Motor neuron (in vitro differentiated cells): ENCODE data around the gene SPAAR. TPM values are rescaled to one million over a fixed set of nuclear protein-coding genes. Genes with fewer than 3 reads are reported as not detected.
"Not testable (repeated sequence)": the region's sequence is repeated elsewhere in the genome, so short reads cannot be mapped to it uniquely, and the experiment has no call there.

ENCODE experiments used
- ATAC-seq, 8 experiments: fragments of 200-7000 bp; cut with Tn5 transposase; replicated peaks in 6 of 8; 2 replicates each; pipeline ENCODE4 v1.8.0; 2021; ENCODE audit warnings: mild to moderate bottlenecking in 8 of 8, moderate library complexity in 8 of 8
- H3K27ac ChIP-seq, 2 donors: fragments of 250-450 bp; sonication (Bioruptor Pico); 2 replicates each; pipeline ENCODE4 v1.9.0; 2021; ENCODE audit warnings: antibody characterized with exemption in 2 of 2, mild to moderate bottlenecking in 2 of 2, moderate library complexity in 1 of 2
- H3K4me1 ChIP-seq, 2 donors: fragments of 250-450 bp; sonication (Bioruptor Pico); replicated peaks in 1 of 2; 2 replicates each; pipeline ENCODE4 v1.6.1; 2021; ENCODE audit warnings: antibody characterized with exemption in 2 of 2, mild to moderate bottlenecking in 2 of 2, moderate library complexity in 1 of 2
- H3K4me3 ChIP-seq, 5 donors: fragments of 250-450 bp; sonication (Bioruptor Pico); 2 replicates each; pipeline ENCODE4 v1.9.0; 2021; ENCODE audit warnings: antibody characterized with exemption in 5 of 5, mild to moderate bottlenecking in 5 of 5, moderate library complexity in 4 of 5
- WGBS, 10 experiments: fragments of 450-650 bp; shearing (Covaris generic); methylation state at CpG; one replicate each; pipeline ENCODE4 v1.0.0; 2022; 5-methylcytosine and 5-hydroxymethylcytosine counted together
- in situ Hi-C, 9 experiments: fragments of 400-800 bp; cut with MboI; loops; one replicate each; pipeline ENCODE4 v1.15.0; 2021; ENCODE audit warnings: low sequenced_read_pairs in 9 of 9, low pct_unique_long_range_greater_than_20kb in 2 of 9; ENCODE audit not compliant: unreplicated experiment in 9 of 9
- total RNA-seq, 8 experiments: library from RNA; unstranded; fragments of 300-600 nt; gene quantifications; 2 replicates each; pipeline versions ENCODE4 v1.2.3 to v1.2.4, GENCODE V29; 2022

The SPAAR gene
- total RNA-seq, 8 experiments from 2014 or later, result 0.11 to 0.91 (median 0.25) TPM; not detected in 3

- H3K27ac ChIP-seq, result no peak overlapping the region
Measured at GRCh38 chr9:35882263-35882848, 26.9 kb upstream of the SPAAR start.

DNA sequence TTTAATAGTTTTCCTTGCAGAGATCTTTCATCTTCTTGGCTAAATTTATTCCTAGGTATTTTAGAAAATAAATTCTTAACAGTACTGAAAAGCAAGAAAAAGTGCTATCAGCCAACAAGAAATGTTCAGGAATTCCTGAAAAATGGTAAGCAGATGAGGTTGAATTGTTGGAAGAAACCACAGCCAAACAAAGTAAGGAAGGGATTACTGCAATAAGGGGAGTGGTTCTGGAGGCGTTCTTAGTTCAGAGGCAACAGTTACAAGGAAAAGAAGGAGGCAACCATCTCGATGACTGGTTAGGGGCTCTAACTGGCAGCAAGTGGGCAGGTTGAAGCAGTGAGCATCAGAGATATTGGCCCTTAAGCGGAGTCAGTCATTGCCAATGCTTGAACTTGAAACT lies 26.3 kb upstream of the SPAAR start:
- ATAC-seq, result peak in 1 of 8 experiments; percentile 34
- 0 to 80% (median 55%) methylated on average over 1 to 3 of the region's 3 CpGs for WGBS, 10 experiments
- peaks cover 2% of the 10 kb centered on the region in 2 donors for H3K4me1 ChIP-seq
- in situ Hi-C loops, result loop anchor here in 5 of 9 experiments (10.0 to 25.0 kb wide), 2 partner anchors 96 to 98 kb away; partner anchors contain the start of gene NPR2 (in 4 of the 5)
- no peak overlapping the region for H3K27ac ChIP-seq
- H3K4me3 ChIP-seq, result no peak overlapping the region

More at GRCh38 chr9:35882263-35882848, 26.9 kb upstream of the SPAAR start:
- WGBS, 10 experiments, result 0 to 10% (median 2%) methylated on average over 1 to 4 of the region's 4 CpGs
- in situ Hi-C loops, result loop anchor here in 5 of 9 experiments (10.0 to 25.0 kb wide), 2 partner anchors 95 to 98 kb away; partner anchors contain the start of gene NPR2 (in 4 of the 5)
- peak; percentile 77 to 91 (median 86) for ATAC-seq
- Histone ChIP-seq H3K4me3 (no peak overlapping the region), H3K4me1 (peaks cover 2% of the 10 kb centered on the region in 2 donors)

DNA sequence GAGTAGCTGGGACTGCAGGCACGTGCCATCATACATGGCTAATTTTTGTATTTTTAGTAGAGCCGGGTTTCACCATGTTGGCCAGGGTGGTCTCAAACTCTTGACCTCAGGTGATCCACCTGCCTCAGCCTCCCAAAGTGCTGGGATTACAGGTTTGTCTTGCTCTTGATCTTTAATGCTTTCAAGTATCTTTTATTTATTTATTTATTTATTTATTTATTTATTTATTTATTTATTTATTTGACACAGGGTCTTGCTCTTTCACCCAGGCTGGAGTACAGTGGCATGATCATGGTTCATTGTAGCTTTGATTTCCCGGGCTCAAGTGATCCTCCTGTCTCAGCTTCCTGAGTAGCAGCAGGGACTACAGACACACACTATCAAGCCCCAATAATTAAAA lies 24.4 kb upstream of the SPAAR start:
- WGBS, 10 experiments, result 67 to 100% (median 99%) methylated on average over 1 to 3 of the region's 3 CpGs; no CpG with 5 or more reads in 2 of the 10 experiments
- in situ Hi-C loops, result loop anchor here in 5 of 9 experiments (10.0 to 25.0 kb wide), 2 partner anchors 98 to 100 kb away; partner anchors contain the start of gene NPR2 (in 4 of the 5)
- ATAC-seq, H3K4me1 ChIP-seq, H3K27ac ChIP-seq, H3K4me3 ChIP-seq: not testable (repeated sequence)

DNA sequence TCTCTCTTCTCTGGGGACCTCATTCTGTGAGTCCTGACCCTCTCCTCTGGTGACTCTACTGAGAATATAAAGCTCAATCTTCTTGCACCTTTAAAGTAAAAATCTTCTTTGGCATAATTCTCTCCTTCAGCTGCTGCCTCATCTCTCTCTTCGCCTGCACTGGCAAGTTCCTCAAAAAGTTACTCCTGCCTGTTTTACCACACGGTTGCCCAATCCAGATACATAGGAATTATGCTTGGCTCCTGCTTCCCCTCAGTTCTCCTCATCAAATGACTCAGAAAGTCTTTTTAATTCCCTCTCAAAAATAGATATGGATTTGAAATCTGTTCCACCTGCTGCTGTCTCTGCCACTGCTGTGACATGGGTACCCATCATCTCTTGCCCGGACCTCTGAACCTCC lies 17.6 kb upstream of the SPAAR start:
- ATAC-seq, result no peak
- in situ Hi-C loops, result loop anchor here in 4 of 9 experiments (25.0 kb wide), 1 partner anchor 104 kb away; the partner anchor contains the start of gene NPR2 (in 4 of the 4)
- H3K4me3 ChIP-seq, result no peak overlapping the region
- WGBS, 10 experiments, result 57 to 96% (median 81%) methylated on average over 2 to 3 of the region's 3 CpGs; no CpG with 5 or more reads in 4 of the 10 experiments
- no peak overlapping the region for H3K27ac ChIP-seq
- H3K4me1 ChIP-seq, result no peaks in the 10 kb centered on the region

DNA sequence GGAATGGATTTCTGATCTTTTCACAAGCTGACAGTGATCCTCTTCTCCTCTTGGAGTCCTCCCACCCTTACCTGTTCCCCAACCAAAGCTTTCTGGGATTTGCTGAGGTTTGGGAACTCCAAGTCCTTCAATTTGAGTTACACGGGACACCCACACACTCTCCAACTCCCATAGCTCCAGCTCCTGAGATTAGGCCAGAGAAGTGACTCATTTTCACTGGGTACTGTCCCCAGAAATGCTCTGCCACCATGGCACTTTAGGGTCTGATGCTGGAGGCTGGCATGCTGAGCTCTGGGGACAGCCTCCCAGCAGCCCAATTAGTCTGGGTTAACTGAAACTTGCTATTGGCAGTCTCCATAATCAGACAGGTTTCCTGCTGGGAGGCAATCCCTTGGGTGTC lies 17.2 kb upstream of the SPAAR start:
- 75 to 100% (median 83%) methylated on average over 1 of the region's 1 CpG; no CpG with 5 or more reads in 5 of the 10 experiments for WGBS, 10 experiments
- no peak overlapping the region for H3K27ac ChIP-seq
- no peak overlapping the region for H3K4me3 ChIP-seq
- no peak for ATAC-seq
- no peaks in the 10 kb centered on the region for H3K4me1 ChIP-seq
- in situ Hi-C loops, result loop anchor here in 4 of 9 experiments (25.0 kb wide), 1 partner anchor 105 kb away; the partner anchor contains the start of gene NPR2 (in 4 of the 4)

DNA sequence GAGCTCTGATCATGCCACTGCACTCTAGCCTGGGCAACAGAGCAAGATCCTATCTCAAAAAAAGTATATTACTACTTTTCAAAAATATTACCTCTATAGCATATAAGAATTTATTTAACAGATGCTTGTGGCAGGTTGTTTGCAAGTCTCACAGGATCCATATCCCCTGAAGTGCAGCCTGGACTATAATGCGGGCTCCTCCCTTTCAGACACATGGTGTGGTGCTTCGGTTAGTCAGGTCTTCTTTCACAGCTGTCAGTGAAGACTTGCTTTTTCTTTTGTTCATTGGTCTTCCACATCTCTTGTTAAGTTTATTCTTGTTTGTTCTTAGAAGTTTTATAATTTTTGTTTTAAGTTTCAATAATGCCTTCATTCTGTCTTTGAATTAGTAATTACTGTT lies 12.7 kb upstream of the SPAAR start:
- in situ Hi-C loops, result loop anchor here in 4 of 9 experiments (25.0 kb wide), 1 partner anchor 109 kb away; the partner anchor contains the start of gene NPR2 (in 4 of the 4)
- peak in 2 of 8 experiments; percentile 52 to 79 for ATAC-seq

DNA sequence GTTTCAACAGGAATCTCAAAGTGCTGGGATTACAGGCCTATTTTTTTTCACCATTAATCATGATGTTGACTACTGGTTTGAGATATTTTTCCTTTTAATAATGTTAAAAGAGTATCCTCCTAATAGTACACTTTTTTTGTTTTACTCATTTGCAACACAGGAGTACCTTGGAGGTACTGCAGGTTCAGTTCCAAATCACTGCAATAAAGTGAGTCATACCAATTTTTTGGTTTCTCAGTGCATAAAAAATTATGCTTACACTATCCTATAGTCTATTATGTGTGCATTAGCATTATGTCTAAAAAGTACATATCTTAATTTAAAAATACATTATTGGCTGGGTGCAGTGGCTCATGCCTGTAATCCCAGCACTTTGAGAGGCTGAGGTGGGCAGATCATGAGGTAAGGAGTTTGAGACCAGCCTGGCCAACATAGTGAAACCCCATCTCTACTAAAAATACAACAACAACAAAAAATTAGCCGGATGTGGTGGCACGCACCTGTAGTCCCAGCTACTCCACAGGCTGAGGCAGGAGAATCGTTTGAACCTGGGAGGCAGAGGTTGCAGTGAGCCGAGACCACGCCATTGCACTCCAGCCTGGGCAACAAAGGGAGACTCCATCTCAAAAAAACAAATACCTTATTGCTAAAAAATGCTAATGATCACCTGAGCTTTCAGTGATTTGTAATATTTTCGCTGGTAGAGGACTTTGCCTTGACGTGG lies 11.8 kb upstream of the SPAAR start:
- not testable (repeated sequence) for H3K27ac ChIP-seq, ATAC-seq, H3K4me3 ChIP-seq, H3K4me1 ChIP-seq
- 73 to 100% (median 83%) methylated on average over 1 to 6 of the region's 7 CpGs; no CpG with 5 or more reads in 1 of the 10 experiments for WGBS, 10 experiments
- in situ Hi-C loops, result loop anchor here in 4 of 9 experiments (25.0 kb wide), 1 partner anchor 110 kb away; the partner anchor contains the start of gene NPR2 (in 4 of the 4)

More for the DNA sequence above, 12.7 kb upstream of the SPAAR start:
- Histone ChIP-seq H3K27ac (no peak overlapping the region), H3K4me3 (no peak overlapping the region), H3K4me1 (no peaks in the 10 kb centered on the region)
- 17 to 100% (median 63%) methylated on average over 1 to 2 of the region's 2 CpGs; no CpG with 5 or more reads in 1 of the 10 experiments for WGBS, 10 experiments

DNA sequence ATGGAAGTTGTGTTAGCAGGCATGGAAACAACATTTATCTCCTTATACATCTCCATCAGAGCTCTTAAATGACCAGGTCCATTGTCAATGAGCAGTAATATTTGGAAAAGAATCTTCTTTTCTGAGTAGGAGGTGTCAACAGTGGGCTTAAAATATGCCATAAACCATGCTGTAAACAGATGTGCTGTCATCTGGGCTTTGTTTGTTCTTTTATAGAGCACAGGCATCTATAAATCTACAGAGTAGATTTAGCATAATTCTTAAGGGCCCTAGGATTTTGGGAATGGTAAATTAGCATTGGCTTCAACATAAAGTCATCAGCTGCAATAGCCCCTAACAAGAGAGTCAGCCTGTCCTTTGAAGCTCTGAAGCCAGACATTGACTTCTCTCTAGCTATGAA lies 11.0 kb upstream of the SPAAR start:
- ATAC-seq, result peak in 3 of 8 experiments; percentile 44 to 74 (median 59)
- no peak overlapping the region for H3K4me3 ChIP-seq
- no peak overlapping the region for H3K27ac ChIP-seq
- in situ Hi-C loops, result loop anchor here in 4 of 9 experiments (25.0 kb wide), 1 partner anchor 111 kb away; the partner anchor contains the start of gene NPR2 (in 4 of the 4)
- no peaks in the 10 kb centered on the region for H3K4me1 ChIP-seq

DNA sequence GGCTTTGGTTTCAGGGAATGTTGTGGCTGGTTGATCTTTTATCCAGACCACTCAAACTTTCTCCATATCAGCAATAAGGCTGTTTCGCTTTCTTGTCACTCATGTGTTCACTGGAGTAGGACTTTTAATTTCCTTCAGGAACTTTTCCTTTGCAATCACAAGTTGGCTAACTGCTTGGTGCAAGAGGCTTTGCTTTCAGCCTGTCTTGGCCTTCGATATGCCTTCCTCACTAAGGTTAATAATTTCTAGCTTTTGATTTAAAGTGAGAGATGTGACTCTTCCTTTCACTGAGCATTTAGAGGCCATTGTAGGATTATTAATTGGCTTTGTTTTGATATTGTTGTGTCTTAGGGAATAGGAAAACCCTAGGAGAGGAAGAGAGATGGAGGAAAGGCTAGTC lies 10.3 kb upstream of the SPAAR start:
- no peak overlapping the region for H3K4me3 ChIP-seq
- H3K4me1 ChIP-seq, result no peaks in the 10 kb centered on the region
- in situ Hi-C loops, result loop anchor here in 4 of 9 experiments (25.0 kb wide), 1 partner anchor 112 kb away; the partner anchor contains the start of gene NPR2 (in 4 of the 4)
- WGBS, 10 experiments, result 50 to 100% (median 79%) methylated on average over 1 to 2 of the region's 2 CpGs; no CpG with 5 or more reads in 4 of the 10 experiments
- no peak for ATAC-seq
- H3K27ac ChIP-seq, result no peak overlapping the region

DNA sequence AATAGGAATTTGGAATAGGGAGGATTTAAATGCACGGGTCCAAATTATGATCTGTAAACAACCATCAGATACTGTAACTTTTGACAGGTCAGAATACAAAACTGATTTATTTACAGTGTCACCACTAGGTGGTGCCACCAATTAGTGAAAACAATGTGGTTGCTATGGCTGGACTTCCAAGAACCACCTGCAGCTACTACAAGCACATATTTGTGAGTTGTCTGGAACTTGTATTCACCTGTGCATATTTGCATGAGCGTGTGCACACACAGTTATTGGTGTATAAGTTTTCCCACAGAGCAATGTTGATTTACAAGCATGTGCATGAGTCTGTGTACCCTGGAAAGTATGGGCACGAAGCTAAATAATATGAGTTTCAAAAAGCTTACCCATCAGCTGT lies 6.2 kb upstream of the SPAAR start:
- ATAC-seq, result peak in 1 of 8 experiments; percentile 16
- no peak overlapping the region for H3K27ac ChIP-seq
- WGBS, 10 experiments, result 0 to 67% (median 33%) methylated on average over 1 to 3 of the region's 3 CpGs; no CpG with 5 or more reads in 1 of the 10 experiments
- peaks cover 9 to 16% of the 10 kb centered on the region in 2 donors for H3K4me1 ChIP-seq
- in situ Hi-C loops, result loop anchor here in 1 of 9 experiments (10.0 kb wide), 1 partner anchor 122 kb away; no protein-coding TSS in a partner anchor
- no peak overlapping the region for H3K4me3 ChIP-seq

DNA sequence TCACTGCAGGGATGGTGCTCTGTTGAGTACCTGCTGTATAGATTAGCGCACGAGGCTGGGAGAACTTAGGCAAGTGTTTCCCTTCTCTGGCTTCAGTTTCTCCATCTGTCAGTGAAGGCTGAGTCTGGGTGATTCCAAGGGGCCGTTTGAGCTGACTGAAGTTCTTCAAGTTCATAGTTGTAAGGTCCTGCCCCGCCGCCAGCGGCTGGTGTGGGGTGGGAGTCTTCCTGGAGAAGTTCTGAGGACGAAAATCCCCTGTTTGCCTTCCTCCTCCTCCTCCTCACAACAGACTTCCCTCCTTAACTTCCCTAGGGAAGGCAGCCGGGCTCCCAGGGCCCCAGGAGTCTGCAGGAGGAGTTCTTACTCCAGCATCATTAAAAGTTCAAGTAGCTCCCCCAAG lies 5.0 kb upstream of the SPAAR start:
- in situ Hi-C loops, result loop anchor here in 1 of 9 experiments (10.0 kb wide), 1 partner anchor 120 kb away; no protein-coding TSS in a partner anchor
- H3K27ac ChIP-seq, result no peak overlapping the region
- ATAC-seq, result no peak
- peaks cover 15 to 23% of the 10 kb centered on the region in 2 donors for H3K4me1 ChIP-seq
- 50 to 80% (median 67%) methylated on average over 1 to 6 of the region's 8 CpGs; no CpG with 5 or more reads in 3 of the 10 experiments for WGBS, 10 experiments
- H3K4me3 ChIP-seq, result no peak overlapping the region

DNA sequence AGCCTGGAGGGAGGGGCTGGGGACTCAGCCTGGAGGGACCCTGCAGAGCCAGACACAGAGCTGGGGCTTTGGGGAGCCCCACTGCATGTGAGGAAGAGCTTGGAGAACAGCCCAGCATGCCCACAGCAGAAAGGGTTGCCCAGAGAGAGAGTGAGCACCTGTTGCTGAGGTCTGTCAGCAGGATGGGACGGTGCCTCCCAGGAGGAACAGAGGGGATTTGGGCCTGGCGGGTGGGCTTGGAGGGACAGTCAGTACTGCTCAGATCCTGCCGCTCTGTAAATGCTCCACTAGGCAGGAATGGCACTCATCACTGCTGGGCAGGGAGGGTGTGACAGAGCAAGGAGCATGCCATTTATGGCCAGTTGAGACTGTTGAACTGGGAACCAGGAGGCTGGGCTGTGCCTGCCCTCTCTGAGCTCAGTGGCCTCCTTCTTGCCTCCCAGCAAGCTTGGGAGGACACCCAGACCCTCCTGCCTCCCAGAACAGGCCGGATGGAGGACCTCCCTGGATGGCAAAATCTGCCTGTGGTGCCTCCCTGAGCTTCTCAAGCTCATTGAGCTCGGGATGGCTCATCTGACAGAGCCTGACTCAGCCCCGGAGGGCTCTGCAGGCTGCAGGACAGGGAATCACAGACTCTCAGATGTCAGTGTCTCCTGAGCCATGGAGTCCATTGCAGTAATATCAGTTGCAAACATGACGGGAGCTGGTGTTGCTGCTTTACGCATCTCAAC lies 4.1 kb upstream of the SPAAR start:
- peaks cover 15 to 23% of the 10 kb centered on the region in 2 donors for H3K4me1 ChIP-seq
- H3K4me3 ChIP-seq, result no peak overlapping the region
- no peak overlapping the region for H3K27ac ChIP-seq
- in situ Hi-C loops, result loop anchor here in 1 of 9 experiments (10.0 kb wide), 1 partner anchor 120 kb away; no protein-coding TSS in a partner anchor
- 7 to 100% (median 54%) methylated on average over 1 to 4 of the region's 8 CpGs; no CpG with 5 or more reads in 4 of the 10 experiments for WGBS, 10 experiments
- ATAC-seq, result peak in 2 of 8 experiments; percentile 2 to 15
